GM12878 (cell line): ENCODE data around the gene SPATA31A6. TPM values are rescaled to one million over a fixed set of nuclear protein-coding genes. Genes with fewer than 3 reads are reported as not detected.
"Not testable (repeated sequence)": the region's sequence is repeated elsewhere in the genome, so short reads cannot be mapped to it uniquely, and the experiment has no call there.

Experiments used
- ATAC-seq: fragments of 200-7000 bp; cut with Tn5 transposase; 3 replicates; pipeline ENCODE4 v1.9.1; 2020; ENCODE audit warnings: mild to moderate bottlenecking, moderate library complexity
- BruUV-seq: library from RNA; stranded (reverse); fragments of 400-500 nt; replicated peaks from 2 replicates; lab custom pipeline; 2021; lab: Mats Ljungman, UMichigan
- CTCF ChIA-PET: fragments of 300-600 bp; sonication (Branson Sonifier 250); formaldehyde crosslinking; extraction: SDS; loops from one replicate; lab custom pipeline; 2021; ENCODE audit warnings: inconsistent platforms; lab: Yijun Ruan, JAX
- POLR2A ChIA-PET: fragments of 350-600 bp; formaldehyde crosslinking; extraction: SDS; loops from one replicate; lab custom pipeline; 2021; ENCODE audit warnings: inconsistent platforms; lab: Charles Lee
- RAD21 ChIA-PET: fragments of 300-600 bp; sonication (Branson Sonifier 250); formaldehyde crosslinking; loops from one replicate; lab custom pipeline; 2023; ENCODE audit warnings: antibody characterized with exemption; ENCODE audit not compliant: unreplicated experiment; lab: Charles Lee
- SMC1A ChIA-PET: fragments of 300-600 bp; sonication (Branson Sonifier 250); formaldehyde crosslinking; loops from one replicate; lab custom pipeline; 2023; ENCODE audit not compliant: unreplicated experiment, uncharacterized antibody; lab: Charles Lee
- DNase-seq: peaks from one replicate; pipeline ENCODE4 v3.0.0-alpha.2; 2011; ENCODE audit warnings: low read depth, low spot score
- FAIRE-seq: peaks from 3 replicates; lab custom pipeline; 2011; peaks lifted over from hg19 to GRCh38; lab: Jason Lieb, UNC
- H2AFZ ChIP-seq: 2 replicates; pipeline ENCODE4 v1.6.0; 2011; ENCODE audit warnings: low read depth, low read length, control low read depth; ENCODE audit not compliant: control insufficient read depth
- H3K27ac ChIP-seq: 2 replicates; pipeline ENCODE4 v1.5.1; 2011; ENCODE audit warnings: control low read depth; ENCODE audit not compliant: control insufficient read depth, insufficient read depth
- H3K27me3 ChIP-seq, 2 experiments: replicated peaks in 1 of 2; 2 replicates each; pipeline versions ENCODE4 v1.6.0 to v1.6.1; 2011; ENCODE audit warnings: low read length in 1 of 2; ENCODE audit not compliant: control insufficient read depth in 2 of 2, insufficient read depth in 2 of 2
- H3K36me3 ChIP-seq, 2 experiments: 2 replicates each; pipeline ENCODE4 v1.5.1; 2011; ENCODE audit warnings: low read length in 1 of 2; ENCODE audit not compliant: control insufficient read depth in 2 of 2, insufficient read depth in 2 of 2
- H3K4me1 ChIP-seq: 2 replicates; pipeline ENCODE4 v1.6.1; 2011; ENCODE audit warnings: mild to moderate bottlenecking, low read length, moderate library complexity, mixed read lengths; ENCODE audit not compliant: control insufficient read depth, insufficient read depth
- H3K4me2 ChIP-seq: 2 replicates; pipeline ENCODE4 v1.6.0; 2011; ENCODE audit warnings: control low read depth; ENCODE audit not compliant: control insufficient read depth, insufficient read depth
- H3K4me3 ChIP-seq: fragments of 200-600 bp; sonication (generic); 2 replicates; pipeline ENCODE4 v1.5.1; 2016
- H3K79me2 ChIP-seq: 2 replicates; pipeline ENCODE4 v1.6.0; 2011; ENCODE audit warnings: low read length; ENCODE audit not compliant: control insufficient read depth, insufficient read depth
- H3K9ac ChIP-seq: 2 replicates; pipeline ENCODE4 v1.8.0; 2011; ENCODE audit warnings: low read length, control low read depth, mixed read lengths; ENCODE audit not compliant: control insufficient read depth, insufficient read depth
- H3K9me3 ChIP-seq: replicated peaks from 3 replicates; pipeline ENCODE4 v1.5.1; 2011; ENCODE audit warnings: mild to moderate bottlenecking, low read length; ENCODE audit not compliant: control insufficient read depth, insufficient read depth
- H4K20me1 ChIP-seq: 2 replicates; pipeline ENCODE4 v1.6.0; 2011; ENCODE audit not compliant: control insufficient read depth, insufficient read depth
- WGBS: methylation state at CpG from one replicate; pipeline ENCODE4 v1.1.6; 2016; ENCODE audit warnings: low lambda C conversion rate; ENCODE audit not compliant: insufficient replicate concordance, insufficient coverage; ENCODE audit errors: missing lambda C conversion rate; 5-methylcytosine and 5-hydroxymethylcytosine counted together
- in situ Hi-C: fragments of 300-500 bp; cut with MboI; formaldehyde crosslinking; loops from 9 replicates; pipeline ENCODE4 v1.14.3; 2018; ENCODE audit warnings: mixed read lengths
- intact Hi-C: fragments of 100-400 bp; cut with micrococcal nuclease; formaldehyde crosslinking; loops from one replicate; pipeline ENCODE4 v1.14.2; 2022; ENCODE audit not compliant: unreplicated experiment
- polyA plus RNA-seq, 11 experiments: library from polyadenylated mRNA; depleted of rRNA in 4 of 11; unstranded in 6 of 11; stranded (reverse) in 5 of 11; fragments of >200 nt; fragmentation: Nextera tagmentation in 4 of 11; fragmentation: Illumina TruSeq in 1 of 11; extraction: Ambion mirVana in 4 of 11; extraction: Trizol in 1 of 11; gene quantifications; 1 replicate in 1 of 11; 2 replicates in 10 of 11; pipeline versions ENCODE4 v1.2.1 to v1.2.3, GENCODE V29; 2011 to 2016; ENCODE audit warnings: inconsistent platforms in 2 of 11, missing spikeins in 2 of 11, low read depth in 1 of 11
- small RNA-seq: library from RNA; depleted of rRNA; stranded (forward); fragments of <200 nt; gene quantifications from one replicate; pipeline ENCODE3, GENCODE V24; 2014
- total RNA-seq, 4 experiments: library from RNA; depleted of rRNA in 3 of 4; stranded (reverse); fragments of >200 nt in 3 of 4; fragmentation: Illumina TruSeq in 1 of 4; extraction: Trizol in 1 of 4; gene quantifications; 2 replicates each; pipeline versions ENCODE4 v1.2.1 to v1.2.3, GENCODE V29; 2013 to 2021

SPATA31A6 gene
- total and polyA plus RNA-seq, 10 of the 15 experiments (the other 5 are each of a cell fraction or from before 2014, with no cell fraction given) = not detected

GRCh38 chr9:42236097-42236496 is 52.6 kb downstream of the SPATA31A6 start:
- H3K36me3 ChIP-seq, intact Hi-C loops, H3K9me3 ChIP-seq, in situ Hi-C loops, POLR2A ChIA-PET, H3K4me1 ChIP-seq, FAIRE-seq, H2AFZ ChIP-seq, ATAC-seq, H3K79me2 ChIP-seq, H3K4me3 ChIP-seq, H3K27me3 ChIP-seq, H4K20me1 ChIP-seq, BruUV-seq, CTCF ChIA-PET, DNase-seq, H3K27ac ChIP-seq, RAD21 ChIA-PET, H3K9ac ChIP-seq, SMC1A ChIA-PET, H3K4me2 ChIP-seq: not testable (repeated sequence)

- SMC1A ChIA-PET, H3K36me3 ChIP-seq, DNase-seq, RAD21 ChIA-PET, FAIRE-seq, BruUV-seq, H3K4me3 ChIP-seq, H3K9me3 ChIP-seq, POLR2A ChIA-PET, H3K27me3 ChIP-seq, H3K27ac ChIP-seq, H3K4me1 ChIP-seq, ATAC-seq, H4K20me1 ChIP-seq, in situ Hi-C loops, intact Hi-C loops, H3K9ac ChIP-seq, H3K79me2 ChIP-seq, H2AFZ ChIP-seq, CTCF ChIA-PET, H3K4me2 ChIP-seq: not testable (repeated sequence)
- 55% methylated on average over 3 of the region's 3 CpGs for WGBS
These were observed 53.9 kb downstream of the SPATA31A6 start for GRCh38 chr9:42237381-42237780.

GRCh38 chr9:42238862-42239261 is 55.4 kb downstream of the SPATA31A6 start:
- ATAC-seq, H4K20me1 ChIP-seq, H3K9me3 ChIP-seq, H3K4me2 ChIP-seq, SMC1A ChIA-PET, H3K9ac ChIP-seq, H3K79me2 ChIP-seq, H3K36me3 ChIP-seq, DNase-seq, H3K27me3 ChIP-seq, H3K4me1 ChIP-seq, H3K27ac ChIP-seq, intact Hi-C loops, in situ Hi-C loops, POLR2A ChIA-PET, H3K4me3 ChIP-seq, RAD21 ChIA-PET, CTCF ChIA-PET, FAIRE-seq, H2AFZ ChIP-seq, BruUV-seq: not testable (repeated sequence)
- WGBS = 19% methylated on average over 2 of the region's 2 CpGs

Small RNA genes within 50 kb of the gene (small RNA-seq; reads per million reads assigned to genes)
- gene AL445584.3 = not detected

Other genes starting within 250 kb of the SPATA31A6 start
- not detected in 2 replicates for gene CNTNAP3B, start 54.2 kb upstream of the SPATA31A6 start, total RNA-seq (2014; rRNA removed)
- not detected in 2 replicates for gene CNTNAP3B, start 54.2 kb upstream of the SPATA31A6 start, total RNA-seq (2014; rRNA removed; fragmentation: Illumina TruSeq; extraction: Trizol)
- gene CNTNAP3B, start 54.2 kb upstream of the SPATA31A6 start, total RNA-seq (2021) = 0.21 TPM in 1 of 2 replicates, not detected in the other
- 0.03 TPM in 1 of 2 replicates, not detected in the other for gene CNTNAP3B, start 54.2 kb upstream of the SPATA31A6 start, polyA plus RNA-seq (2011; rRNA removed)
- gene CNTNAP3B, start 54.2 kb upstream of the SPATA31A6 start, polyA plus RNA-seq (2014; fragmentation: Illumina TruSeq; extraction: Trizol) = 0.03 TPM in 1 of 2 replicates, not detected in the other
- gene CNTNAP3B, start 54.2 kb upstream of the SPATA31A6 start, polyA plus RNA-seq (2014; fragmentation: Nextera tagmentation; extraction: Ambion mirVana) = not detected
- not detected in 2 replicates for gene CNTNAP3B, start 54.2 kb upstream of the SPATA31A6 start, polyA plus RNA-seq (2014; rRNA removed)
- not detected for gene CNTNAP3B, start 54.2 kb upstream of the SPATA31A6 start, polyA plus RNA-seq (2016; fragmentation: Nextera tagmentation; extraction: Ambion mirVana)